ENCODE measurements around the gene ARL3.
A peak's percentile ranks its signal among the peaks of the same experiment; 100 is the strongest.

The ARL3 gene

DNA sequence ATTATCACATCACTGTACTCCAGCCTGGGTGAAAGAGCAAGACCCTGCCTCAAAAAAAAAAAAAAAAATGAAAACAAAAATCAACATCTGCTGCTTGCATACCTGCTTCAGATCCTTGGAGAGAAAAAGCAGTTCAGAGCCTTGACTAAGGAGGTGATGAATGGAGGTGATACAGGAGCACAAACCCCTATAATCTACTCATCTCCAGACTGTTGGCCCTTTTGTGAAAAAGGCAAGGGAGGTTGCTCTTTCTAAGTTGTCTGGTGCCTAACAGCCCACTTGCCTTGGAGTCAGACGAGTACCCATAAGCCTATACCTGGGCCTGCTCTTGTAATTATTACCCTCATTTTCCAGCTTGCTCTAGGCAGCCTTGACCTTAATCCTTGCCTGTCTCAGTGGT lies 1.7 kb upstream of the ARL3 start:
- no peak for DNase-seq (ENCODE audit: low read depth)
- no peak for TF ChIP-seq CTCF (IDR thresholded peaks at IDR 0.05; ENCODE audit: low read depth, low read length, missing control alignments)
- no peak overlapping the region for H3K4me3 ChIP-seq (ENCODE audit: low read depth, low read length)
- in situ Hi-C loops (cut with HindIII; ENCODE audit: low sequenced_read_pairs): no loop called here

DNA sequence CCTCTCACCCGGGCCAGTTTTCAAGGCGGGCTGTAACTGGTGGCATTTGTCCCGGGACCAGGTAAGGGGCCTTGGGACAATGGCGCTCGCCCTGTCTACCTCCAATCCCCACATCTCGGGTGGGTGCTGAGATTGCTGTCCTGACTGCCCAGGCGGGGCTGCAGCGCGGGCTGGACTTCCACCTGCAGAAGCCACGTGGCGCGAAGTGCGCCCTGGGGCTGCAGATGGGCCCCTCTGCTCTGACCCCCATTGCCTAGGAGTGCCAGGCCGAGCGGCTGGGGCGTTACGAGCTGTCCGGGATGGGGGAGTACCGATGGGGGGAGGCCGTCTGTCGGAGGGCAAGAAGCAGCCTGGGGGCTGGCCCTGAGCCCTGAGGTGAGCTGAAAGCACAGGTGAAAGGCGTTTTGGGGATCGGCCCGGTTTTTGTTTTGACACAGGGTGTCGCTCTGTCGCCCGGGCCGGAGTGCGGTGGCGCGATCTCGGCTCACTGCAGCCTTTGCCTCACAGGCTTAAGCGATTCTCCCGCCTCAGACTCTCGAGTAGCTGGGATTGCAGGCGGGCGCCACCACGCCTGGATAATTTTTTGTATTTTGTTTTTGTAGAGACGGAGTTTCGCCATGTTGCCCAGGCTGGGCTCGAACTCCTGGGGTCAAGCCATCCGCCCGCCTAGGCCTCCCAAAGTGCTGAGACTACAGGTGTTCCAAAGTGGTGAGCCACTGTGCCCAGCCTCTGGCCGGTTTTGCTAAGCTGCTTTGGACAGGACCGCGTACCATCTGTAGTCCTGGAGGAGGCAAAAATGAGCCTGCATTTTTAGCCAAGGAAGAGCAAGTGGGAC lies 641 bp upstream of the ARL3 start, which contains the start of gene SFXN2:
TSS of gene SFXN2 (plus strand) at position 16 of the 835 bp plus-strand sequence. CDS start 12,001 bp downstream, outside the sequence.
- in situ Hi-C loops (cut with HindIII; ENCODE audit: low sequenced_read_pairs): loop anchor here (5.0 kb wide), 1 partner anchor 38 kb away; no protein-coding TSS in a partner anchor
- no peak for DNase-seq (ENCODE audit: low read depth)
- no peak for TF ChIP-seq CTCF (IDR thresholded peaks at IDR 0.05; ENCODE audit: low read depth, low read length, missing control alignments)
- H3K4me3 ChIP-seq (ENCODE audit: low read depth, low read length): peak within 1 kb of the TSS; percentile 93

DNA sequence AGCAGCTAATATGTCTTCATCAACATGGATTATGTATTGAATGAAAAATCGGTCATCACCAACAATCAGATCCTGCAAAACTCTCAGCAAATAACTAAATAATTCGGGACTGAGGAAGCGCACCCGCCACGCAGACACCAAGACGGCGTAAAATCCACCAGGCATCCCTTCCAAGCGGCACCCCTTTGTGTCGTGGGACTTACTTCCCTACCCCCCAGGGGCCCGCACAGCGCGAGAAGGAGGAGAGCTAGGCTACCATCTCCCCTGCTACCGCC lies 721 bp downstream of the ARL3 start:
- peak overlapping the region; percentile 93 for H3K4me3 ChIP-seq (ENCODE audit: low read depth, low read length)

GRCh38 chr10:102712843-102713538 lies 1.2 kb downstream of the ARL3 start:
- H3K4me3 ChIP-seq (ENCODE audit: low read depth, low read length): peak overlapping the region; percentile 93
- in situ Hi-C loops (cut with HindIII; ENCODE audit: low sequenced_read_pairs): loop anchor here (5.0 kb wide), 1 partner anchor 36 kb away; no protein-coding TSS in a partner anchor
- no peak for DNase-seq (ENCODE audit: low read depth)
- no peak for TF ChIP-seq CTCF (IDR thresholded peaks at IDR 0.05; ENCODE audit: low read depth, low read length, missing control alignments)

More for the DNA sequence above, 721 bp downstream of the ARL3 start:
- in situ Hi-C loops (cut with HindIII; ENCODE audit: low sequenced_read_pairs): loop anchor here (5.0 kb wide), 1 partner anchor 36 kb away; no protein-coding TSS in a partner anchor
- DNase-seq (ENCODE audit: low read depth): no peak
- TF ChIP-seq CTCF (IDR thresholded peaks at IDR 0.05; ENCODE audit: low read depth, low read length, missing control alignments): no peak

- no peak for DNase-seq (ENCODE audit: low read depth)
- in situ Hi-C loops (cut with HindIII; ENCODE audit: low sequenced_read_pairs): loop anchor here (5.0 kb wide), 1 partner anchor 35 kb away; no protein-coding TSS in a partner anchor
- no peak overlapping the region for H3K4me3 ChIP-seq (ENCODE audit: low read depth, low read length)
- no peak for TF ChIP-seq CTCF (IDR thresholded peaks at IDR 0.05; ENCODE audit: low read depth, low read length, missing control alignments)
Observed at GRCh38 chr10:102712089-102712488, 2.1 kb downstream of the ARL3 start.

GRCh38 chr10:102710609-102711008 lies 3.6 kb downstream of the ARL3 start:
- peak; percentile 62 for DNase-seq (ENCODE audit: low read depth)
- H3K4me3 ChIP-seq (ENCODE audit: low read depth, low read length): no peak overlapping the region
- in situ Hi-C loops (cut with HindIII; ENCODE audit: low sequenced_read_pairs): loop anchor here (5.0 kb wide), 1 partner anchor 33 kb away; no protein-coding TSS in a partner anchor
- TF ChIP-seq CTCF (IDR thresholded peaks at IDR 0.05; ENCODE audit: low read depth, low read length, missing control alignments): no peak

Measured in astrocyte of the cerebellum (primary cell).